Measurements from ENCODE around the gene KRTAP1-3. TPM values are rescaled to one million over a fixed set of nuclear protein-coding genes. Genes with fewer than 3 reads are reported as not detected.
"Not testable (repeated sequence)": the region's sequence is repeated elsewhere in the genome, so short reads cannot be mapped to it uniquely, and the experiment has no call there.

The KRTAP1-3 gene
- total and polyA plus RNA-seq, 8 donors = not detected

DNA sequence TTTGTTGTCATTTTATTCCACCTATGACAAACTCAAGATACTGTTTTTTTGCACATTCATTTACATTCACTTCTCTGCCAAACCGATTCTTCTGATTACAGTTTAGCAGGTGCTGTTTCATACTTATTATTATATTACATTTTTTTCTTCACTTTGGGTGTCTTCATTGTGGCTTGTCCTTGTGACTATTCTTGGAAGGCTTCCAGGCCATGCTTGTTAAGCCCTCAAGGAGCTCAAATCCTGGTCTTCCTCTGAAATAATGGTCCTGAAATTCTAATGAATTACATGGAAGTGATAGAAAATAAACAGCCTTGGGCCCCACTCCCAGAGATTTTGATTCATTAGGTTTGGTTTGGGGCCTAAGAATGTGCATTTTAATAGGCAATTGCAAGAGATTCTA lies 29.6 kb upstream of the KRTAP1-3 start:
- no peak for TF ChIP-seq CTCF (IDR thresholded peaks at IDR 0.05)
- Histone ChIP-seq H3K36me3 (no peaks in the 10 kb centered on the region), H3K9me3 (no peaks in the 10 kb centered on the region), H3K27me3 (peaks cover 0 to 11% of the 10 kb centered on the region in 2 donors), H3K4me1 (no peaks in the 10 kb centered on the region), H3K27ac (no peak overlapping the region), H3K4me3 (no peak overlapping the region)
- intact Hi-C loops (cut with DNase I) = no loop called here
- DNase-seq (no peak), ATAC-seq (no peak)

GRCh38 chr17:41063449-41063848 lies 28.8 kb upstream of the KRTAP1-3 start:
- H3K27me3 ChIP-seq = peaks cover 0 to 20% of the 10 kb centered on the region in 2 donors
- H3K27ac ChIP-seq = no peak overlapping the region
- no peak for DNase-seq
- no peak overlapping the region for H3K4me3 ChIP-seq
- intact Hi-C loops (cut with DNase I) = no loop called here
- H3K4me1 ChIP-seq = no peaks in the 10 kb centered on the region
- no peak for TF ChIP-seq CTCF (IDR thresholded peaks at IDR 0.05)
- H3K9me3 ChIP-seq = no peaks in the 10 kb centered on the region
- ATAC-seq = no peak
- H3K36me3 ChIP-seq = no peaks in the 10 kb centered on the region

DNA sequence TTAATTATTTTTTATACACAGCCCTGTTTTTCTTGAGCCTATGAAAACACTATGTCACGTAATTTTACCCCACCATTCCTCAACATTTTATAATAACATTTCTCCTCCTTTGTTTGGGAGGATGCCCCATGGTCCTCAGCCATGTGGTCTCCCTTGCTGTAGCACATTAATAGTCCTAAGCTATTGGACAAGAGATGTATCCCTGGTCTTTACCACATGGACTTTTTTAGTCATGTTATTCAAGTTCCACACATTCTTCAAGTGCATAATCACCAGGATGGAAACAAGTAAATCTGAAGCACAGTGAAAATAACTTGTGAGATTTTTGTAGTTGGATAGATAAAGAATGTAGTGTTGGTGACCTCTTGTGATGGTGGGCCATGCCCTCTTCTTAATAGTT lies 27.3 kb upstream of the KRTAP1-3 start:
- intact Hi-C loops (cut with DNase I) = no loop called here
- ATAC-seq = no peak
- H3K4me3 ChIP-seq = no peak overlapping the region
- H3K36me3 ChIP-seq = no peaks in the 10 kb centered on the region
- DNase-seq = no peak
- no peaks in the 10 kb centered on the region for H3K9me3 ChIP-seq
- no peak overlapping the region for H3K27ac ChIP-seq
- H3K27me3 ChIP-seq = peaks cover 0 to 30% of the 10 kb centered on the region in 2 donors
- no peak for TF ChIP-seq CTCF (IDR thresholded peaks at IDR 0.05)
- H3K4me1 ChIP-seq = no peaks in the 10 kb centered on the region

GRCh38 chr17:41060052-41060604 lies 25.5 kb upstream of the KRTAP1-3 start, which contains the start of gene KRTAP2-3:
TSS of gene KRTAP2-3 (minus strand) at chr17:41060114. CDS start at chr17:41060050, 64 bp downstream.
- no peak for TF ChIP-seq CTCF (IDR thresholded peaks at IDR 0.05)
- Histone ChIP-seq H3K9me3 (no peaks in the 10 kb centered on the region), H3K4me1 (no peaks in the 10 kb centered on the region), H3K27me3 (peaks cover 0 to 30% of the 10 kb centered on the region in 2 donors), H3K36me3 (no peaks in the 10 kb centered on the region), H3K4me3 (no peak within 1 kb of the TSS), H3K27ac (no peak within 1 kb of the TSS)
- intact Hi-C loops (cut with DNase I) = no loop called here
- DNase-seq = no peak
- ATAC-seq = peak; percentile 32

GRCh38 chr17:41059276-41060051 lies 24.8 kb upstream of the KRTAP1-3 start:
- H3K27me3 ChIP-seq = peaks cover 0 to 30% of the 10 kb centered on the region in 2 donors
- H3K4me3 ChIP-seq; H3K9me3 ChIP-seq; intact Hi-C loops (cut with DNase I); H3K4me1 ChIP-seq; H3K27ac ChIP-seq; DNase-seq; ATAC-seq; H3K36me3 ChIP-seq: not testable (repeated sequence)

Data from left lung (tissue), 10 donors.